GM21825 (cell line): ENCODE measurements around the gene RTP1.
"Not testable (repeated sequence)": the region's sequence is repeated elsewhere in the genome, so short reads cannot be mapped to it uniquely, and the experiment has no call there.

Source experiments
- ATAC-seq: cut with Tn5 transposase; IDR thresholded peaks from one replicate; pipeline ENCODE4 v1.9.1; 2021; ENCODE audit warnings: mild to moderate bottlenecking, moderate library complexity; ENCODE audit not compliant: unreplicated experiment

RTP1 gene, protein sequence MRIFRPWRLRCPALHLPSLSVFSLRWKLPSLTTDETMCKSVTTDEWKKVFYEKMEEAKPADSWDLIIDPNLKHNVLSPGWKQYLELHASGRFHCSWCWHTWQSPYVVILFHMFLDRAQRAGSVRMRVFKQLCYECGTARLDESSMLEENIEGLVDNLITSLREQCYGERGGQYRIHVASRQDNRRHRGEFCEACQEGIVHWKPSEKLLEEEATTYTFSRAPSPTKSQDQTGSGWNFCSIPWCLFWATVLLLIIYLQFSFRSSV

GRCh38 chr3:187197335-187197649, at the start of gene RTP1:
RTP1 (plus strand) TSS chr3:187197486; CDS start chr3:187197516, 30 bp downstream.
- ATAC-seq: no peak

DNA sequence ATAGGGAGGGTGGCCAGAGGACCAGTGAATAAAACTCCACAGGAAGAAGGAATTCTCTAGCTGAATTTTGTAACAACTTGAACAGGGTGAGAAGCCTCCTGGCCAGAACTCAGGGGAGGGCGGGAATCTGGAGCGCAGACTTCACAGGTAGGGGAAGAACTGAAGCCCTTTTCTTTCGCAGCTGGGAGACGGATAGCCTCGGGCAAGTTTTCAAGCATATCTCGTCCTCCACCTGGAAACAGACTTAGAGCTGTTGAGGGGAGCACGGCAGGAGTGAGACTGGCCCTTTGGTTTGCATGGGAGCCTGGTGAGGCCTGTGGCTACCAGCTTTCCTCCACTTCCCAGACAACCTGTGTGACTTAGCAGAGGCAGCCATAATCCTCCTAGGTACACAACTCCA, 47.1 kb upstream of the RTP1 start:
- no peak for ATAC-seq

GRCh38 chr3:187150599-187150998, 46.7 kb upstream of the RTP1 start:
- no peak for ATAC-seq

DNA sequence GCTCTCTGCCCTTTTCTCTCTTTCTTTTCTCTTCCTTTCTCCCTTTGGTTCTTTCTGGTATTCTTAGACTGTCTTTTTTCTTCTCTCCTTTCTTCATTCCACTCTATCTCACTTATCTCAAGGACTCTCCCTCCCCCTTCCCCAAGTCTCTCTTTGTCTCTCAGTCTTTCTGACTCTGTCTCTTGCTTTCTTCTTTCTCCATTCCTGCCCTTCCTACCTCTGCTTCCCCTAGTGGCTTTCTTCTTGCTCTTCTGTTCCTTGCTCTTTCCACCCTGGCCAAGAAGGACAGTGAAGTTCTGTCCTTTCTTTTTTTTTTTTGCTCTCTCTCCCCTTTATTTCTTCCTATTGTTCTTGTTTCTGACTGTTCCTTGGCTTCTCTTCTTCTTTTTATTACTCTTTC, 35.7 kb upstream of the RTP1 start:
- no peak for ATAC-seq

GRCh38 chr3:187162265-187162953, 34.9 kb upstream of the RTP1 start:
- ATAC-seq: no peak

GRCh38 chr3:187165144-187165543, 32.1 kb upstream of the RTP1 start:
- no peak for ATAC-seq

DNA sequence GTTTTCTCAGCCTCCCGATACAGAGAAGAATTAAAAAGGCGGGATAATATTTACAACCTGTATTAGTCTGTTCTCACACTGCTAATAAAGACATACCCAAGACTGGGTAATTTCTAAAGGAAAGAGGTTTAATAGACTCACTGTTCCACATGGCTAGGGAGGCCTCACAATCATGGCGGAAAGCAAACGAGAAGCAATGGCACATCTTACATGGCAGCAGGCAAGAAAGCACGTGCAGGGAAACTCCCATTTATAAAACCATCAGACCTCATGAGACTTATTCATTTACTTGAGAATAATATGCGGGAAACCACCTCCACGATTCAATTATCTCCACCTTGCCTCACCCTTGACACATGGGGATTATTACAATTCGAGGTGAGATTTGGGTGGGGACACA, 30.5 kb upstream of the RTP1 start:
- no peak for ATAC-seq

- no peak for ATAC-seq
Measured at GRCh38 chr3:187167777-187168176, 29.5 kb upstream of the RTP1 start.

DNA sequence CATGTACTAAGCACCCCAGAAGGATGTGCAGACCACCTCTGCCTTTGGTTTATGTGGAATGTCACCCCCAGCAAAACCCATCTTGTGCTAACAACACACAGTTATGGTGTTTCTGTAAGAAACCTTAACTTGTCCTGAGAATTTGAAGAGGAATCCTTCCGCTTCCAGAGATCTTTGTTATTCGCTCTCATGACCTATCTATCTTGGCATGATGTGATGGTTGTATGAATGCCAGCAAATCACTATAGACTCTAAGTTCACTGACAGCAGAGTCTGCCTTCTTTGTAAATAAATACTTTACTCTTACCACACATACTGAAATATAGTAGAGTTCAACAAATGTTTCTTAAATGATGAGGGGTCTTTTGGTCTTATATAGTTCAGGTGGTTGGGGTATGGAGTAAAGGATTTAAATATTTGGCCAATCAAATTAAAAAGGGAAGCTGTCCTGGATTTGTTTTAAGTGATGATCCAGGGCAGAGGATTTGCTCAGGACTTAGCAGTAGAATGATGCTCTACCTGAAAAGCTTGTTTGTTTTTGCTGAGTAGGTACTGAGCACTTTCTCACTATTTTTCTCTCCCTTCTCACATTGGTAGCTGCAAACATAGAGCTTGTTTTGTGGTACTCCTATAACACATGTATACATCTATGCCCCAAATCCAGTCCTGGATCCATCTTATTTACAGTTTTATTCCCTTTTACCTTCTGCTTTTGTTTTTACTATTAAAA, 27.9 kb upstream of the RTP1 start:
- no peak for ATAC-seq

- ATAC-seq: not testable (repeated sequence)
Measured at GRCh38 chr3:187170911-187171310, 26.4 kb upstream of the RTP1 start.

DNA sequence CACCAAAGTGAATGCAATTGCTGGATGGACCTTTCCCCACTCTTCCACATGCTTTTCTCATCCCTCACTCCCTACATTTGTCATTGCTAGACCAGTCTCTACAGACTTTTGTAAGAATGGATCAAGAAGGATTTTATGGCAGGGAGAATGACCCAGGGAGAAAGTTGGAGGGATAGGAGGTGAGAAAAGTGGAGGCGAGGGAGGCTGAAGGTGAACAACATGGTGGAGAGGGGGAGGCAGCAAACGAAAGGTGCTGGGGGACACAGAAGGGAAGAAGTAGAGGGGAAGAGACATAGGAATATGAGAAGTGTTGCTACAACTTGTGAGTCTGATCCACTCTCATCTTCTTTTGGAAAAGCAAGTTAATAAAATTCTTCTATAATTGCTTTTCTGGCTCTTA, 24.4 kb upstream of the RTP1 start:
- no peak for ATAC-seq

- ATAC-seq: no peak
Measured at GRCh38 chr3:187181454-187182170, 15.7 kb upstream of the RTP1 start.

- ATAC-seq: no peak
Measured at GRCh38 chr3:187183210-187183862, 13.9 kb upstream of the RTP1 start.

- ATAC-seq: no peak
Measured at GRCh38 chr3:187183903-187184302, 13.4 kb upstream of the RTP1 start.

DNA sequence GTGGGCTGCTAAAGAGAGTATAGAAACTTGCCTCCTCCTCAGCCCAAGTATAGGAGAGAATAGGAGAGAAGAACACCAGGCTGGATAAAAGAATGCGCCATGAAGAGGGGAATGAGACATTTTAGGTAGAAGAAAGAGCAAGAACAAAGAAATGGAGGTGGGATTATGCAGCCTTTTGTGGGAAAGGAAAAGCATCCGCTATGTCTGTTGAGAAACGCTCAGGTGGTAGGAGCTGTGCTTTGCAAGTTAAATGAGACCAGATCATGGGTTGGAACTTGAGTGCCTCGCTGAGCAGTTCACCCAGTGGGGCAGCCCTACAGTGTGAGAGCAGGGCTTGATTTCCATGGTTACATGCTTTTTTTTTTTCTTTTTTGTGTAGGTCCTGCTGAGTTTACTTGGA, 11.5 kb upstream of the RTP1 start:
- ATAC-seq: no peak

DNA sequence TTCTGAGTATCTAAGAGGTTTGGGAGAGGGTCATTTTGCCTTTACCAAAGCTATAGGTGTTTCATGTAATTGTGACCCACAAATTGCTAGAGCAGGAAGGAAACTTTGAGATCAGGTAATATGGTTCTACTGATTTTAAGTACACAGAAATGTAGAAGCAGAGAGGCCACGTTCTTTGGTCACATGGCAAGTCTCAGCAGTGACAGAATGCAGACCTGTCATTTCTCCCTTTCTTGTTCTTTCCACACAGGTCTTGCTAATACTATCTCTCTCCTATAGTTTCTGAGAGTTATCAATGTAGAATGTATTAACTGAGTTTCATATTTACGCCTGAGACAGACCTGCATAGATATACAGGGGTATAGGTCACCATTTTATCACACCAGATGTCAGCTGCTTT, 10.9 kb upstream of the RTP1 start:
- ATAC-seq: no peak

DNA sequence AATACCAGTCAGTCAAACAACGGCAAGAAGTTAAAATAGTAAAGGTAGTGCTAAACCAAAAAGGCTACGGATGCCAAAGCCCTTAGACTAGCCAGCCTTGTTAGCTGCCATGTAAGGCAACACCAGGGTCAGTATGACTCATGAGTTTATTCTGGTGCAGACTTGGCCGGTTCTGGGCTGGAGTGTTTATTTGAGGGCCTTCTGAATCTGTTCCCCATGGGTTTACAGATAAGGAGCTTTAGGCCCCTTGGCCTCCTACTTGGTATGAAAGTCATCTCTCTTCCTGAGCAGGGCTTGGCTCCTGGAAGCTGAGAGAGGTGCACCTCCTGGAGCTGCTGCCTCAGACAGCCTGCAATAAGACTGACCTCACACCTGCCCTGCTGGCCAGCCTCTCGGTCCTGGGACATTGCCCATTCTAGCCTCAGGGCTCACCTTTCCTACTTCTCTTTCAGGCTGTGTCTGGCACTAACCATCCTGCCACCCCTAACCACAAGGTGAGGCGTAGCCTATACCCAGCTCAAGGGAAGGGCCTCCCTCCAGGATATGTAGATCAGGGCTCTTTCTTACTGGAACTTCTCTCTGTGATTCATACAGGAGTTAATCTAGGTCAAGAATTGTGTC, 10.4 kb upstream of the RTP1 start:
- ATAC-seq: no peak

DNA sequence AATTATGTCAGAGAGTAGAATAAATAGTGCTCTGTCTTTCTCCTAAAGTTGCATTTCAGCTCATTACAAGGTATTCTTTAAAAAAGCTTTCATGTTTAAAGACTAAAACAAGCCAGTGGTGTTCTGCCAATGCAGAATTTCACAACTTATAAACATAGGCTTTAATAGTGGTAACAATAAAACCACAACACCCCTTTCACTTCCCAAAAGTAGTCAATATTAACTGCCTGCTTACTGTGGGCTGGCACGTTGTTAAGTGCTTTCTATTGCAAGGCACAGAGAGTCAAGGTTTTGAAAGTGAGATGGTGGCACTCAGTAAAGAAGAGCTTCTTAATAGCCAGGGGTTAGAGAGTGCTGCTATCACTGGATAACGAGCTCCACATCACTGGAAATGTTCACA, 8.4 kb upstream of the RTP1 start:
- ATAC-seq: no peak

- ATAC-seq: no peak
Measured at GRCh38 chr3:187191271-187191670, 6.0 kb upstream of the RTP1 start.

GRCh38 chr3:187193181-187193580, 4.1 kb upstream of the RTP1 start:
- no peak for ATAC-seq
